GM18507 (cell line): ENCODE data around the gene RBM7.
A peak's percentile ranks its signal among the peaks of the same experiment; 100 is the strongest.

Source experiments
- DNase-seq: peaks from one replicate; pipeline ENCODE4 v3.0.0; 2011; ENCODE audit warnings: low read depth; ENCODE audit not compliant: insufficient read length; ENCODE audit errors: extremely low spot score
- FAIRE-seq: peaks from 2 replicates; lab custom pipeline; 2011; peaks lifted over from hg19 to GRCh38; lab: Jason Lieb, UNC

The RBM7 gene

DNA sequence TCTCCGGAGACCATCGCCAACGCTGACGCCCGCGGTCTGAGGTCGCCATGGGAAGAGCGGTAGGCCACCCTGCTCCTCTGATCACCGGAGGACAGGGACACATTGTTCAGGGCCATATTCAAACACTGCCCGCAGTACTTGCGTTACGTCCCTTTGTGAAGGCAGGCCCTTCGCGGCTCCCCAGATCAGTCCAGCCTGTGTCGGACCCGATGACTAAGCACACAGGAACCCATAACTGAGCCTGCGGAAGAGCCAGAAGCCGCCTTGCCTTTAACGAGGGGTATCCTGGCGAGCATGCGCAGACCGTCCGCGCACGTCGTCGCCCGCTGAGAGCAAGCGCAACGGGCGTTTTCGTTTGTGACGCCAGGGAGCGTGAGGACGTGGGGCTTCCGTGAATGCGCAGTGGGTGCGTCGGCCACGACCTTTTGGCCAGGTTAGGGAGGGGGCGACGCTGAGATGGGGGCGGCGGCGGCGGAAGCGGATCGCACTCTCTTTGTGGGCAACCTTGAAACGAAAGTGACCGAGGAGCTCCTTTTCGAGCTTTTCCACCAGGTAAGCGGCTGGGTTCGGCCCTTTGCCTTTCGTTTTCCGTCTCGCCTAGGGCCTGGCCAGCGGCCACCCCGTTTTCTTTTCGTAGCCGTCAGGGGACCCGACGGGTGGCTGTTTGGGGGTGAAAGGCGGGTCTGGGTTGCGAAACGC lies at the start of gene RBM7, which contains the start of gene C11orf71:
TSS of gene RBM7 (plus strand) at position 451 of the 699 bp plus-strand sequence. CDS start at position 457, 6 bp downstream.
TSS of gene C11orf71 (minus strand) at position 296 of the 699 bp plus-strand sequence. CDS start at position 116, 180 bp downstream.
- FAIRE-seq (peak; percentile 99), DNase-seq (peak; percentile 85)

DNA sequence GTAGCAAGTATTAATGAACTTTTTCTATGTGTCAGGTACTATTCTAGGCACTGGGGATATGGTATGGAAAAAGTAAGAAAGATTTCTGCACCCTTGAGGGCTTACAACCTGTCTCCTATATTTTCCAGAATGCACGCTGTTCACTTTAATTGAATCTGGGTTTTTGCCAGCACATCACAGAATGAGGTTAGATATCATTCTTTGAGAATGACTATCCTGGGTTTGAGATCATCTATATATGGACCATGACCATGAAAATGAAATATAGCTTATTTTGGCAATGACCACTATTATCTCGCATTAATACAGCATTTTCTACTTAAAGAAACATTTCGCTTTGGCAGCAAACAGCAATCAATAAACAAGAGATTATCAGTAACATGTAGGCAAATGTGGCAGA lies 47.0 kb upstream of the RBM7 start:
- DNase-seq (no peak), FAIRE-seq (no peak)

GRCh38 chr11:114354076-114354475 lies 46.4 kb upstream of the RBM7 start:
- DNase-seq (no peak), FAIRE-seq (no peak)

GRCh38 chr11:114358716-114359115 lies 41.8 kb upstream of the RBM7 start:
- DNase-seq (no peak), FAIRE-seq (no peak)

GRCh38 chr11:114359342-114359741 lies 41.1 kb upstream of the RBM7 start:
- no peak for FAIRE-seq
- no peak for DNase-seq

DNA sequence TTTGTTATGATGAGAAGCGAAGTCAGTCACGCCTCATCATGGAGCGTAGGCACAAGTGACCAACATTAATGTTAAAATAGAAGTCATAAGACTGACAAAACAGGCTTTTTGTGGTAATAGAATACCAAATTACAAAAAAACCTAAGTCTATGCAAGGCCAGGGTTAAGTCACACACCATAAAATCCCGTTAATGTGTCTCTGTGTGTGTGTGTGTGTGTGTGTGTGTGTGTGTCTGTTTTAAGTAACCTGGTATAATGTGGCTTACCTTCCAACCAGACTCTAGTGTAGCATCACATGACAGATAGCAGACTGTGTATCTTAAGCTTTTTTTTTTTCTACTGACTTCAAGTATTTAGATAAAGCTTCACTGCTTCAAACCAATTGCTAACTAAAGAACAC lies 38.1 kb upstream of the RBM7 start:
- no peak for FAIRE-seq

DNA sequence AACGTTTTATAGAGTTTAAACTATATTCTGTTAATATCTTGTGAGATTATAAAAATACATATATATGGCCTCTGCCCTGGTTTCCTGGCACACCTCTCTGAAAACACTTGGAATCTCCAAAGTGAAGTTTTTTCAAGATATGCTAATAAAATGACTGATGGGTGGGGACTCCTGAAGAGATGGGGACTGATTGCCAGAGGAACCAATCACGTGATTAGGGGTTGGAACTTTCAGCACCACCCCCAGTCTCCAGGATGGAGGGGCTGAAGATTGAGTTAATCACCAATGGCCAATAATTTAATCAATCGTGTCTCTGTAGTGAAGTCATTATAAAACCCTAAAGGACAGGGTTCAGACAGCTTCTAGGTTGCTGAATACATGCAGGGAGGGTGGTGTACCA lies 37.5 kb upstream of the RBM7 start:
- DNase-seq (no peak), FAIRE-seq (no peak)

More for the DNA sequence above, 38.1 kb upstream of the RBM7 start:
- no peak for DNase-seq

DNA sequence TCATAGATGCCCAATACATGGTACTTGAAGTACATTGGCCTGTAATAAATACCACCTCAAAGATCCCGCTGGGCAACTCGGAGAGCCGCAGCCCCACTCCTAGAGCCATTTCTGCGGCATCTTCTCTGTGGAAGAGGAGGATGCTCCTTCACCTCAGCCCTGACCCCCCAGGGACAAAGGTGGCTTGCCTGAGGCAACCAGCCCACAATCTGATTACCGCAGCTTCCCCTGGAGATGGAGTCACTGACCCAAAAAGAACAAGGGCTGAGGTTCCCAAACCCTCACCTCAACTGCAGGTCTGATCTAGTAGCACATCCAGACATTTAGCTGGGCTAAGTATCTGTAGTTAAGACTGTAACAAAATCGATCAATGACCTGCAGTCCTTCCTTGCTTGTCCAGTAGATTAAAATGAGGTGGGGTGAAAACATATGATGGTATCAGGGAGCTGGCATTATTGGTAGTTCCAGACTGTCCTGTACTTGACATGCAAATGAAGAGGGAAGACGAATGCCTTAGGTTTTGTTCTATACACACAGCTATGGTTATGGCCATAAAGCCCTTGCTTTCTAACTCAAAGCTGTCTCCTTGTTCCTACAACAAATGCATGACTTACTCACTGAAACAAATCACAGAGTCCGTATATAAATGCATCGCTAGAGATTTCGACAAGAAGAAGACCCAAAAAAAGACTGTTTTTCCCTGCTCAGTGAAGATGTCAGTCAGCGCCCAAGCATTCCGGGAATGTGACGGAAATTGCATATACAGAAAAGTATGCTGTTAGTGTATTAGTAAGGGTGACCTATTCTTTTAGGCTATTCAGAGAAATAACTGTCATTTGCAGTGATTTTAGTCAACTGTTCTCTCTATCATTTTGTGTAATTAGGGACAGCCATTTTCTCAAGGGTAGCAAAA lies 33.9 kb upstream of the RBM7 start:
- no peak for DNase-seq
- no peak for FAIRE-seq

GRCh38 chr11:114367244-114367957 lies 33.1 kb upstream of the RBM7 start:
- FAIRE-seq (no peak), DNase-seq (no peak)

DNA sequence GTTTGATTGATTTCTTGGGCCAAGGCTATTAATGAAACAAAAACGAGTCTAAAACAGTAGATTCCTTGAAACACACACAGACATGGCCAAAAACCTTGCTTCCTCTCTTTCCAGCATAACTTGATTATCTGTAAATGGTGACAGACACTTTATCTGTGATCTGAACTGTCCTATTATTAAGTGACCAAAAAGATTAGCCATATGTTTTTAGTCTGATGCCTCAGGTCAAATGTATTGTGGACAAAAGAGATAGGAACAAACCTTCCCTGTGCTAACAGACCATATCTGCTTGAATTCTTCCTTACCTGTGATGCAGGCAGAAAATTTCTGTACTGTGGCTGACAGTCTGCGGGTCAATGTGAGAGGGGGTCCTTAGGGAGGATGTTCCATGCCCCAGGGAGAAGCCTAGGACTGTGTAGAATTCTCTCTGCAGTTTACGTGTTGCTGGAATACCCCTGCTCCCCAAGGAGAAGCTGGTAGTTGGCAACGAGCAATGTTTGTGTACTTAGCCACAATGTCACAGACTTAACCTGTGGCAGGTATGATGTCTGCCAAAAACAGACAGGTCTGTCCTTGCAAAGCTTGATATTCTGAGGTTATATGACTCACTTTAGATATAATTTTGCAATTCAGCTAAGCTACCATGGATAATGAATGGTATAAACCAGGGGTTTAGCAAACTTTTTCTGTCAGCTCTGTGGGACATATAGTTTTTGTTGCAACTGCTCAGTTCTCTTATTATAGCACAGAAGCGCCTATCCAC lies 31.4 kb upstream of the RBM7 start:
- no peak for DNase-seq
- no peak for FAIRE-seq

DNA sequence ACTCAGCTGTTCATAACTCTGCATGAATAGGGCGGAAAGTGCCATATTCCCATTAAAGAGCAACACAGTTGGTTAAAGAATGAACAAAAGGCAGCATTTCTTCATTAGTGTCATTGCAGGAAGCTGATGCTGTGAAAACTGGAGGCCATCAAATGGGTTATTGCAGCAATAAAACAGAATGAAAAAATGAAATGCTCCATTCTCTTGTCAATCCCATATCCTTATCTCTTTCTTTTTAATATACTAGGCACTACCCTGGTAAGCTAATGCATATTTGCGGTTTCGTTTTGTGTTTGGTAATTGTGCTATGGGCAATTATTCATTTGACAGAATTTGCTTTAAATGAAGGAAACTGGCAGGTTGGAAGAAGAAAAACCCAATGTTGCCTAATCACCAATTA lies 25.4 kb upstream of the RBM7 start:
- FAIRE-seq, result no peak

DNA sequence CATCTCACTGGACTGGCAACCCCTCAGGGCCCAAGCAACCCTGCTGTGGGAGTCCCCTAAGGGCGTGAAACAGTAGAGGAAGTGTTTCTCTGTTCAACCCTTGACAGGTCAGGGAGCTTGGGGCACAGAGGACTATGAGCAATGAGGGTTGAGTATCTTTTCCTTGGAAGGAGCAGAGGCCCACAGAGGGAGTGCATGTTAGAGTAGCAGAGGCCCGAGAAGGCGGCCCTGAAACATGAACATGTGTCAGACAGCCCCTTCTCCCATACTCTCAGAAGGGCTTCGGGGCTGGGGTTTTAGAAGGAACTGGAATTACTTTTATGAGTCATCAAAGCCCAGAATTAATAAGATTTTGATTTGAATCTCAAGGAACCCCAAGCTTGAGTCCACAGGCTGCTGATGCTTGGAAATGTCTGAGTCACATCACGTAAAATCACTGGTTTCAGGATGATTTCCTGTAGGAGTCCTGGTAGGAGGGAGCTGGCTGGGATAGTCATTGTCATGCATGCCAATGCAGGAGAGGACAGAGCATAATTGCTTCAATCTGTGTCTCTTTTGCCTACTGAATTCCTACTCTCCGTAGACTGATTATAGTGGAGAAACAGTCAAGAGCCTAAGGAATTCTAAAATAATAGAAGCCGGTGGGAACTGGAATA lies 22.7 kb upstream of the RBM7 start:
- DNase-seq (no peak), FAIRE-seq (no peak)

More for the DNA sequence above, 25.4 kb upstream of the RBM7 start:
- no peak for DNase-seq

DNA sequence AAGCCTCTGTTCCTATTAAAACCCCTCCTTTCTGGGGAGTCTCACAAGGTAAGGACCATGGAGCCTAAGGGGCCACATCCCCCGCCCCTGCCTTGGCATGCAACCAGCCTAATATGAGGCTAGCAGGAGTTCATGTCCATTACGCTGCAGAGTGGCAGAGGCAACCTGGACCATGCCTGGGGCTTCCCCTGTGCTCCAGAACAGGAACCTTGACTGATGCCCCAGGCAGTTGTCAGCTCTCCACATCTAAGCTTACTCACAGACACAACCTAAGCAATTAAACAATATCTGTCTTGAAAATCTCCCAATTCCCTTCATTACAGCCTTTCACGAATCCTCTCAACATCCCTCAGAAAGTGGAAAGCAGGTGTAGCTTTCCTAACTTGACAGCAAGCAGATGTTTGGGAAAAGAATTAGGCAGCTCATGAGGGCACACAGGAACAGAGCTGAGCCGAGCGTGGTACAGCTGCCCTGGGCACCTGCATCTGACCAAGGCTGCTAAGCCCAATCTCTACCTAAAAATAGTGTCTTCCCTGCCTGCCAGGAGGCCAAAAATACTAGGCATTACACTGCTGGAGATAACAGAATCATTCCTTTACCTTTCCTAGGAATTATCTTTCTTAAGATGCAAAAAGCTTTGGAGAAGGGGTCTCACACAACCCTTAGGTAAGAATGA lies 20.9 kb upstream of the RBM7 start:
- no peak for FAIRE-seq
- DNase-seq, result no peak

DNA sequence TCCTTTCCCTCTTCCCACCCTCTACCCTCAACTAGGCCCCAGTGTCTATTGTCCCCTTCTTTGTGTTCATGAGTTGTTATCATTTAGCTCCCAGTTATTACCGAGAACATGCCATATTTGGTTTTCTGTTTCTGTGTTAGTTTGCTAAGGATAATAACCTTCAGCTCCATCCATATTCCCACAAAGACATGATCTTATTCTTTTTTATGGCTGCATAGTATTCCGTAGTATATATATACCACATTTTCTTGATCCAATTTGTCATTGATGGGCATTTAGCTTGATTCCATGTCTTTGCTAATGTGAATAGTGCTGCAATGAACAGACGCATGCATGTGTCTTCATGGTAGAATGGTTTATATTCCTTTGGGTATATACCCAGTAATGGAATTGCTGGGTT lies 18.0 kb upstream of the RBM7 start:
- DNase-seq, result no peak
- FAIRE-seq, result no peak

DNA sequence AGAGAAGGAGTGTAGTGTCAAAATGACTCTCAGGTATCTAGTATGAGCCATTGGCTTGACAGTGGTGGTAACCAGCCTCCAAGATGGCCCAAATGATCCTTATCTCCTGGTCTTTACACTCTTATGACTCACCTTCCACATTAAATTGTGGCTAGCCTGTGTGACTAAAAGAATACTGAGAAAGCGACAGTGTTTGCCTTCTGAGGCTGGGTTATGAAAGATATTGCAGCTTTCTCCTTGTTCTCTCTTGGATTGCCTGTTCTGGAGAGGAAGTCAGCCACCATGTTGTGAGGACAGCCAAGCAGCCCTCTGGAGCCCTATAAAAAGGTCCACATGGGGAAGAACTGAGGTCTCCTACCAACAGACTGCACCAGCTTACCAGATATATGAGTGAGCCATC lies 16.0 kb upstream of the RBM7 start:
- FAIRE-seq, result no peak
- no peak for DNase-seq

DNA sequence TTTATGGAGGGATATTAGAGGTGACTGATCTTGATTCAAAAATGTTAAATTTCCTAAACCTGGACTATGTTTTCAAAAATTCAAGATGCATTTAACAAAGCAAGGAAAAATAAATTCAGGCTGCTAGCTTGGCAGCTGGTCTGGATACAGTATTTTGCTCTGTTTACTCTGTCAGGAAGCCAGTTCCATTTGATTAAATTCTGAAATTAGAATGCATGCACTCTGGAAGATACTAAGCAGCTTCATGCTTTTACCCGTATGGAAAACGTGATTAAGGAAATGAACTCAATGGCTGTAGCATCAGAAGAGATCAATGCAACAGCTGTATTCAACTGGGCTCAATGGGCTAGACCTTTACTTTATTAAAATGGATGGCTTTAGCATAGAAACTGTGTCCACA lies 14.3 kb upstream of the RBM7 start:
- FAIRE-seq (no peak), DNase-seq (no peak)

GRCh38 chr11:114386545-114386944 lies 13.9 kb upstream of the RBM7 start:
- DNase-seq (no peak), FAIRE-seq (no peak)
